Stimulated activated CD8-positive, alpha-beta memory T cell treated with anti-CD3 and anti-CD28 coated beads, Interleukin-4, amount 100 ng/mL, for 4 hours (primary cell): ENCODE results near the gene FKBP14.
"Not testable (repeated sequence)": the region's sequence is repeated elsewhere in the genome, so short reads cannot be mapped to it uniquely, and the experiment has no call there.

Experiments
- DNase-seq, 2 donors: peaks; one replicate each; pipeline ENCODE4 v3.0.0-alpha.2; 2020; ENCODE audit warnings: low read depth in 2 of 2, low spot score in 1 of 2

Gene FKBP14

DNA sequence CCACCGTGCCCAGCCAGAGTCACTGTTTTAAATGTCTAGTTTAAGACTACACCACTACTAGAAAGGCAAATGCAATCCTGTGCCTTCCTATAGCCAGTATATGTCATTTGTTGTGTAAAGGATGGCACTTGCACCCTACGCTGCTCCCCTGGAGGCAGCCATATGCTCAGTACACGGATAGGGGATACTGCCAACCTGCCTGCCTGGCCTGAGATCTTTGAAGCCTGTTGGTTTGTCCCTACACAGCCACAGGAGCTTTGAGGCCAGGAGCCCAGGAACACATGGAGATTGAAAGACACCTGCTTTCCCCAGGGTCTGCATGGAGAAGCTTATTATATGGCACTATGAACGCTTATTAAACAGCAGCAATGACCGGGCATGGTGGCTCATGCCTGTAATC lies 34.6 kb downstream of the FKBP14 start:
- no peak for DNase-seq

DNA sequence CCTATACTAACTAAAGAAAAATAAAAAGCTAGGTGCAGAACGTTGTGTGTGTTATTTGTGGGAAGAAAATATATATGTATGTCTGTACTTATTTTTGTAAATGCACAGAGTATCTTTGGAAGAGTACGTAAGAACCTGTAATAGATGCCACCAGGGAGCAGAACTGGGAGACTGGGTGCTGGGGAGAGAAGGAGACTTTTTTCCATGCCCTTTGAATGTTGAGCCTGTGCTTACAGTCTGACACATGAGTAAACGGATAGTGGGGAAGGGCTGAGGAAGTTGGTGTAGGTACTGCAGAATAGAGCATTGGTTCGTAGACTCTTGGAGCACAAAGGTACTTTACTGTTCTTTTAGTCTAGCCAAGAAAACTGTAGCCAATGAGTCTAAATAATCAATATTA lies 35.6 kb downstream of the FKBP14 start:
- DNase-seq = no peak

DNA sequence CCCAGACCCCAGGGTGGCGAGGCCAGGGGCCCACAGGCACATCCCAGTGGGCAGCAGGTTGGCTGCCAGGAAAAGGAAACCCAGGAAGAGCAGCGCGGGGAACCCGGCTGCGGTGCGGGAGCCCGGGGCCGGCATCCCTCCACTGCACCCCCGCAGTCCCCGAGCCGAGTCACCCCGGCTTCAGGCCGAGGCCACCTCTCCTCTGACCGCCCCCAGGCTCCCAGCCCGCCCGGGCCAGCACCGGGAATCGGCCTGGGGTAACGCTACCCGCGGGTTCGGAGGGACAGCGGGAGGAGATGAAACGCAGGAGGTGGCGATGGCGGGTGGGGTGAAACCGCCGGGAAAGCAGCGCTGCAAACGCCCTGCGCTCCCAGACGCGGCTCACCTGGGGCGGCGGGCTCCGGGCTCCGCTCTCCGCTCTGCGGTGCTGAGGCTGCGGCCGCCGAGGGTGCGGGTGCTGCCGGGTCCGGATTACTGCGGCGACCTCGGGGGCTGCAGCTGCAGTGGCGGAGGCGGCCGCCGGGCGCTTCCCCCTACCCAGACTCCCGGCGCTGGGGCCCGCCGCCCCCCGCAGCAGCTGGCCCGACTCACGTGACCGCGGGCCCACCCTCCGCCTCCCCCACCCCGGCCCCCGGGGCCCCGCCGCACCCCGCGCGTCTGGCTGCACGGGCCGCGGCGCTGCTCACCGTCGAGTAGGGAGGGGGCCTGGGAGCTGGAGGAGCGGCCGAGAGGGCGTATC lies 37.1 kb downstream of the FKBP14 start, which contains the start of gene SCRN1:
Gene SCRN1, minus strand, starts transcription at position 545 of the 739 bp plus-strand sequence. CDS start 20,734 bp downstream, outside the sequence.
- no peak for DNase-seq

DNA sequence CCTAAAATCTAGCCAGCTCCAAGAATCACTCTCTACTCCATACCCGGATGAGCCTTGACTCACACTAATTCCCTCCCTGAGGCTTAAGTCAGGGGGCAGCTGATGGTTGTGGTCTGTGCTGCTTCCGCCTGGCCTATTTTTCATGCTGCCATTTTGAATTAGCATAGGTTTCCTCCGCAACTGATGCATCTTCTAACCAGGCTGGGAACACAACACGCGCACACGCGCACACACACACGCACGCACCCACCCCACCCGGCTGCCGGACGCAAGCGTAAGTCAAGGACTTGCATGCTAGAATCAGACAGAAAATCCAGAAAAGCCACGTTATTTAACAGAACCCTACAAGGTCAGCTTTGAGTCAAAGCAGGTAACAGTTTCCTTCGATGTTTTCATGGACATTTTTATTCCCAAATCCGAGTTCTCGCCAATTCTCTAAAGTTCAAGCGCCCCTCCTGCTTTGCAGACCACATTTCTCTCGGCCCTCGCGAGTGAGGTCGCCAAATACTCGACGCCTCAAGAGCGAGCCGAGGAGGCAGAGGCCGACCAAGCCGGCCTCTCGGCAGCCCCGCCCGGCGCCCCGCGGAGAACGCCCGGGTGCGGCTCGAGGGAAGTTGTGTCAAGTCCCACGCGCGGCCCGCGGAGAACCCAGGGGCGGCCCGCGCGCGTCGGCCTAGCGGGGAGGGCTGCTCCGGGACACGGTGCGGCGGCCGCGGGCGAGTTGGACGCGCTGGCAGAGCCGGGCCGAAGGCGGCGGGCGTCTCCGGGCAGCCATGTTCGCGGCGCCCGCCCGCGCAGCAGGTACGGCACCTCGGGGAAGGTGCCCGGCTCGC lies 37.9 kb downstream of the FKBP14 start:
- DNase-seq = no peak

DNA sequence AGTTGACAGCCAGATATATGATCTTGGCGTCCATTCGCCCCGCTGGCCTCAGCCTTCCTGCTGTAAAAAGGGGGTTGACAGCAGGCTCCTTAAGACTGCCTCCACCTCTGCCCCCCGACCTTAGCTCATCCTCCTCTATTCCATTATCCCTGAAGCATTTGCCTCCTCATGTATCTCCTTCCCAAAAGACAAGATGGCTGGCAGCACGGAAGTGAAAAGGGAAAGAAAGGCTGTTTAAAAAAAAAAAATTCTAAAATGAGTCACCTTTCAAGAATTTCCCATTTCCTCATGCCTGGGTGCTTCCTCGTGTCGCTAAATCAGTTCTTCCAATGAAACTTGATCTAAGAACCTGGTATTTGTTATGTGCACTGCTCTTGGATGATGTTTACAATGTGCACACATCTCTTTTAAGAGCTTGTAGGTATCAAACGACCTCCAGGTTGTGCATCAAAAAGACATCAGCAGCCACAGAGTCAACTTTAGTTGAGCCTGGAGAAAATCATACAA lies 38.6 kb downstream of the FKBP14 start:
- no peak for DNase-seq

DNA sequence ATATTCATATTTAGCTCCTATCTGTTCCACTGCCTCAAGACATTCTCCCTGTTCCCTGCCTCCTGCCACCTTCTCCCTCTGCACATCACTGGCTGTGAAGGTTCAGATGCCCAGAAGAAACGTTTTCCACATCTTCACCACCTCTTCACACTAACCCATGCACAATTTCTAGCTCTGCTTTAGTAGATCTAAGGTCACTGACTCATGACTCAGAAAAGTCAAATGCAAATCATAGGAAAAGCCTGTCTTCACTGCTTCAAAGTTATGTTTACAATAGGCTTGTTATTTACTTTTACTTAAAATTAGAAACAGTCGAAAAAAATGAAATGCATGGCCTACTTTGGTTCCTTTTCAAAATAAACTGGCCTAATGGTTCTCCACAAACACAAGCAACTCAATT lies 39.4 kb downstream of the FKBP14 start:
- no peak for DNase-seq

DNA sequence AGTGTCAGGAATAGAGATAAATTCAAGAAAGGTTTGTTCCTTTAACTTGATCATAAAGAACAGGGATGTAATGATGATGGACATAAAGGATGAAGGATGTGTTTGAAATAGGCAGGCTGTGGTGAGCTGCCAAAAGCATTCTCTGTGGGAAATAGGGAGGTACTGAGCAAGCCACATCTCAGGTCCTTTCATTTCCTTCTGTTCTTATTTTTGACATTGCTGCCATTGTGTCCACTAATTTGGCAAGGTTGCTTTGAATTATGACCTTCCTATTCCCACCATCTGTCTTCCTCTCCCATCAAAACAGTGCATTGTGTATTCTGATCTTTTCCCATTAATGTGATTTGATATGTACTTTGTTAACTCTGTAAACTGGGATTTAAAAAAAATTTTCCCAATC lies 46.4 kb downstream of the FKBP14 start:
- DNase-seq = no peak

DNA sequence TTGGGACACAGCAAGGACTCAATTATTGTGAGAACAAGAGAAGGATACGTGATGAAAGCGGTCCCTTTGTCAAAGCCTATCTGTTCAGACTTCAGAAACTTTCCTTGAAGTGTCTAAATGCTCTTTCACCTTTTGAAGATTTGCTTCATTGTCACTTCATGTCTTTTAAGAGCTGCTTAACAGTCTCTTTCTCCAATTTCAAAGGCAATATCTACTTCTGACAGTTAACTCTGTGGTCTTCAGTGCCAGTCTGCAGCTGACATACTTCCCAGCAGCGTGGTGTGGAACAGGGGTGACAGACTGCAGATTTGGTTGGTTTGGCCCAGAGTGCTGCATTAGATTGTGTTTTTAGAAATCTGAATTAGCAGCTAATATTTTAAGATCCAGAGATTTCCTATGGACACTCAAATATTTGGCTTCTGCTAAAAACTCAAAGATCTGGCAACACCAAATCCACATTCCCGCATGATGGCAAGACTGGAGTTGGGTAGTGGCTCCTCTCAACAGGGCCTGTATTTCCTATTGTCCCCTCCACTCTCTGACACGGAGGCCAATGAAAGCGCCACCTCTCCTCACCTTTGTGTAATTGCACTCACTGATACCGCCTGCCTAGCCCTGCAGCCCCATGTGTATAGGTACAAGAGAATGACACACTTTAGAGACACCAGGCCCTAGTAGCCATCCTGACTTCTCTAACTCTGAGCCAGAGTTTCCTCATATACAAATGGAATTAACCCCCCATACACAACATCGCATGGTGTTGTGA lies 48.4 kb downstream of the FKBP14 start:
- DNase-seq = no peak

DNA sequence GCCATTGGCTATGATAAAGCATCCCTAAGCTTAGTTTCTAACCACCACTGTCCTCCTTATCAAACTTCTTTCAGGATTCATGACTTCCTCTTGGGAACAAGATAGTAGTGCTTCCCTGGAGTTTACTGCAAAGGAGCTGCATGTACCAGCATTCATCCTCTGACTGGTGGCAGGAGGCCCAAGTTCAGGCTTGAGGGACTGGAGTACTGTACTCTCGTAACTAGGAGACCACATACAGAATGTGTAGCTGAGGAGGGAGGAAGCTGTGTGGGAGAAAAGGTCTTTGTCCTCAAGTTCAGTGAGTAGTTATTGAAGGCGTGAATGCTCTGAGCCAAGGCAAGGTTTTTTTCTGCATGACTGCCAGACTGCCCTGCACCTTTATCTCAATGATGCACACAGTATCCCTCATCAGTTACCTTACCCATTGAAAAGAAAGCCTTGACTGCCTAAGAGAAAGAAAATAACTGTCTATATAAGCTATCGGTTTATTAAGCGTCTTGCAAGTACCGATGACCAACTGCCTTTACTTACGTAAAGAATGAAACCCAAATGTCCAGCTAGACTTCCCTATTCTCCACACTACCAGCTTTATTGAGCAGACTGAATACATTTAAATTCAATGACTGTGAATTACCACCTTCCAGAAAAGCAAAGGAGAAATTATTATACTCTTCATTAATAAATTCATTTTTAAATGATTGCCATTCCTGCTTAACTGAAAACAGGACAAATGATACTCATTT lies 49.7 kb downstream of the FKBP14 start:
- no peak for DNase-seq

DNA sequence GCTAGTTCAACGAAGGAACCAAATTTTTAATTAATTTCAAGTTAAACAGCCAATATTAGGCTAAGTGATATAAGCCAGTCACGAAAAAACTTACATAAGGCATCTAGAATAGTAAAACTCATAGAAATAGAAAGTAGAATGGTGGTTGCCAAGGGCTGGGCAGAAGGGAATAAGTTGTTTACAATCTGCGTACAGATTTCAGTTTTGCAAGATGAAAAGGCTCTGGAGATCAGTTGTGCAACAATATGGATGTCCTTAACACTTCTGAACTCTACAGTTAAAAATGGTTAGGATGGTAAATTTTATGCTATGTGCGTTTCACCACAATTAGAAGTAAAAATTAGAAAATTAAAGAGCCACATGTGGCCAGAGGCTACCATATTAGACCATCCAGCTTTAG lies 50.2 kb downstream of the FKBP14 start:
- DNase-seq = no peak

DNA sequence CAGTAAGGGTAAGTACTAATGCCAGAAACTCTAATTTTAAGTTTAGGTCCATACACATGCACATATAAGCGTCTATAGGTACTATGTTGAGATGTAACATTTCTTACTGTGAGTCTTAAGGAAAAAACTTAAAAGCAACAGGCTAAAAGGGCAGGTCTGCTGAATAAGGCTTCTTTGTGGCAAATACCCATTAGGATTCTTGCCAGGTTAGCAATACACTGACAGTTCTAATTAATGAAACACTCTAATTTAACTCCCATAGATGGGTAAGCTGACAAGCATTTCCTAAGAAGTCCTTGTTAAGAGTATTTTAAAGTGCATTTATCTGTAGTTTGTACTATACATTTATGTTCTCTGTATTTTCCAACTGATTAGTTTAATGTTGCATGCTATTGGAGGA lies 50.9 kb downstream of the FKBP14 start:
- DNase-seq = no peak

DNA sequence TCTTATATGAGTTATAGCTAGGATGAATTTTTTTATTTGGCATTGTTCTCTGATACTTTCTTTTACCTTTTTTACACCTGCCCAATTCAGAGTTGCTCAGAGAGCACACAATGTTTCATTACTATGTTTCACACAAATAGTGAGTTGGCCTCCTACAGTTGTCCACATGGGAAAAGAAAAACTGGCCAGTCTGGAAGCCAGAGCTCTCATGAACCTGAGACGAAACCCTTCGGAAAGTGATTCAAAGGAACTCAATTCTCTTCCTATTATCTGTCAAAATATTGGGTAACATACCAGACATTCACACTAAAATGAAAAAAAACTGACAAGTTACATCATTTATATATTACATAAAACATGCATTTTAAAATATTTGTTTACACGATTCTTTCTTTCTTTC lies 52.2 kb downstream of the FKBP14 start:
- DNase-seq = no peak

DNA sequence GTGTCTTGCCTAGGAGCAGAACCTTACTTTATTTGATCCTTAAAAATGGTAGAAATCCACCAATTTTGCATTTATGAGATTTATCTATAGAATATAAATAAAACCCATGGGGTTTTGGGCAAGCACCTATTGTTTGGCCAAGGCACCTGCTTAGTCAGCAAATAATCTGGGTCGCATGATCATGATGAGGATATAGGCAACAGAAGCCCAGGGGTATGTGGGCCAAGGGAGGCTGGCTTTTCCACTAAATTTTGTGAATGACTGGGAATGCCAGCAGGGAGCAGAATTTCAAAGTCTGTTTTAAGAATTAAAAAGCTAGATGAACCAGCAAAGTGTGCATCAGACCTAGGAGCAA lies 54.2 kb downstream of the FKBP14 start:
- DNase-seq = no peak

DNA sequence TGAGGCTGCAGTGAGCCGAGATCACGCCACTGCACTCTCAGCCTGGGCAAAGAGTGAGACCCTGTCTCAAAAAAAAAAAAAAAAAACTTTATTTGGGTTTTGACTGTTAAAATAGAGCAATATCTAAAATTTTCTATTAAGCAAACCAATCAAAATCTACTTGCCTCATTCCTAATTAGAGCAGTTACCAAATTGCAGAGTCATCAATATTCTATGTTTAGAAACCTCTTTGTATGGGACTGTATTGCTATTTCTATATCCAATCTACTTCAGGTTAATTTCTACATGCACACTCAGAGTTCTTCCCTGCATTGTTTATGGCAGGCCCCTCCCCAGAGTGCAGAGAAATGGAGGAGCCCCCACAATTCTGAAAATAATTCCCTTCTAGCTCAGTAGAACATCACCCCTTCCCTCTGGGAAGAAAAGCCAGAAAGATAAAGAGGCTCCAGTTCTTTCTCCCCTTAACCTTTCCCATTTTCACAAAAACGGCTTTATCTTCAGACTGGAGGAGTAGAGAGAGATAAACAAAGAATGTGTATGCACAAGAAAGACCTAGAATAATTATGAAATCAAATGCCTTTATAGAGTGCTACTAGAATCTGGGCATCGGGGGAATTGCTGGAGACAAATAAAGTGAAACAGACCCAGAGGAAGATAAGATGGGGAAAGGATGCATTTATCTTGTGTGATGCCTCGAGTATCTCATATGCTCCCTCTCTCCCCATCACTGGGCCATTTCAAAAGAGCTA lies 54.8 kb downstream of the FKBP14 start:
- no peak for DNase-seq

DNA sequence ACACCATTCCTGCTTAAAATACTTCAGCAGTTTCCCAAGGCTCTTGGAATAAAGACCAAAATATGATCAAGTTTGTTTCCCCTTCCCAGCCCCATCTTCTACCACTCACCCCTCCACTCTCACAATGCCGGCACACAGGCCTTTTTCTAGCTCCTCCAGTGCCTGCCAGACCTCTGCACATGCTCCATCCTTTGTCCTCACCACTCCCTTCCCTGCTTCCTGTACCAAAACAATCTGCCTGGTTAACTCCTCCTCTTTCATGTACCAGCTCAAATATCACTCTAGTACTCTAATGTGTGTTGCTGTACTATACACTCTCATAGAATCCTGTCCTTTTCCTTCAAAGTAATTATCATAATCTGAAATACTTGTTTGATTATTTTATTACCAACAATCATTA lies 56.3 kb downstream of the FKBP14 start:
- DNase-seq = no peak

DNA sequence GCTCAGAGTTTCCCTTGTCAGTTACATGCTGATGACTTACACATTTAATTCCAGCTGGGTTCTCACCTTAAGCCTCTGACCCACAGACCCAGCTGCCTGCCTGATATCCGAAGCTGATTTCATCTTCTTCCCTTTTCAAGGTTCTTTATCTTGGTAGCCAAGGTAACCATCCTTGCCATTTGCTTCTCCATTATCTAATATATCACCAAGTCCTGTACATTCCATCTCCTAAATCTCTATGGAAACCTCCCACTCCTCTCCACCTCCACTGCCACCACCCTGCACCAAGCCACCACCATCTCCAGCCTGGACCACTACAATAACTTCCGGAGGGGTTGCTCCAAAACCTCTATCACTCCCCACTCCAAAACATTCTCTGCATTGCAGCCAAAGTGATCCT lies 56.8 kb downstream of the FKBP14 start:
- no peak for DNase-seq

DNA sequence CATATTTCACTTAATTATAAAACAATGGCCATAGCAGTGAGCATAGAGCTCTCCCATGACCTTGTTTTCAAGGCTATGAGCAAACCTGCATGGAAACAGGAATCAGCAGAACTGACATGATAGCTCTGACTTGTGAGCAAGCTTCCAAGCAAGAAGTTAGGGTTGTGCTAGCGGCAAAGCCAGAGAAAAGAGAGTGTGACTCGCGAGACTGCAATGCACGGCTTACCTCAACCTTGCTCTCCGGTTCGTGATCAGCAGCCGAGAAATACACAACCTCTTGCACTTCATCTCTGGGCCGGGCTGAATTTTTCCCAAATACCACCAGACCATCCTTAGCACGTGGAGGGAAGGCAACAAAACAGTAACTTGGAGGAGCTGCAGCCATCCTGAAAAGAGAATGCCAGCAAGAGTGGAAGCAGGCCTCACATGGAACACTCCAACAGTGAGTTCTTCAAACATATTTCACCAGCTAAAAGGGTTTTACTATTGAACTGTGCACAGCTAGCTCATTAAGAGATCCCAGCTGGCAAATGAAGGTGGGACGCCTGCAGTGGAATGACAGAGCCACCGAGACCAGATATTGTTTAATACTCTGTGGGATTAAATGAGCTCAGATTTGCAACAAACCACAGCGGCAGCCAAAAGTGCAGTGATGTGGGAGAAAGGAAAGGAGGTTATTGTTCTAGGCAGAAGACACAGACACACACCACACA lies 57.7 kb downstream of the FKBP14 start:
- DNase-seq = no peak

DNA sequence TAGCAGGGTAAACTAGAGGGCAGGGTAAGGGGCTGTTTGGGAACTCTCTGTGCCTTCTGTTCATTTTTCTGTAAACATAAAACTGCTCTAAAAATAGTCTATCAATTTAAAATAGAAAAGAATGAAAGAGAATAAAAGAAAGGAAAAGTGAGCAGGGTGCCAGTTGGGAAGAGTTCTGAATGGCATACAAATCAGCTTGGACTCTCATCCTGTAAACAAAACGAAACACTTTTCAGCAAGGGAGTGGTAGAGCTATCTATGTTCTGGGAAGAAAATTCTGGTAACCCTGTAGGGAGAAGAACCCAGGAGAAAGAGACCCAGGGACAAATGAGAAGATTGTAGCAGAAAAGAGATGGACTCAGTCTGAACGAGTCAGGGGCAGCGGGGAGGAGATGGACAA lies 61.5 kb downstream of the FKBP14 start:
- DNase-seq = no peak

DNA sequence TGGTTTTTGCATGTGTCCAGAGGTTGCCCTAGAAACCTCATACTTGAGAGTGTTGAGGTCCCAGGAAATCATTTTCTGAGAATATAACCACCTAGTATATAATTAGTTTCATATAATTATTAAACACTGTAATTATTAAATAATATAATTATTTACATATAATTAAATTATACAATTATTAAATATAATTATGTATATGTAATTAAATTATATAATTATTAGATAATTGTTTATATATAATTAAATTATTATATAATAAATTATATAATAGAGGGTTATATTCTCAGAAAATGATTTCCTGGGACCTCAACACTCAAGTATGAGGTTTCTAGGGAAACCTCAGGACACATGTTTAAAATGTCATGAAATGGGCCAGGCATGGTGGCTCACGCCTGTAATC lies 64.5 kb downstream of the FKBP14 start:
- DNase-seq = no peak

DNA sequence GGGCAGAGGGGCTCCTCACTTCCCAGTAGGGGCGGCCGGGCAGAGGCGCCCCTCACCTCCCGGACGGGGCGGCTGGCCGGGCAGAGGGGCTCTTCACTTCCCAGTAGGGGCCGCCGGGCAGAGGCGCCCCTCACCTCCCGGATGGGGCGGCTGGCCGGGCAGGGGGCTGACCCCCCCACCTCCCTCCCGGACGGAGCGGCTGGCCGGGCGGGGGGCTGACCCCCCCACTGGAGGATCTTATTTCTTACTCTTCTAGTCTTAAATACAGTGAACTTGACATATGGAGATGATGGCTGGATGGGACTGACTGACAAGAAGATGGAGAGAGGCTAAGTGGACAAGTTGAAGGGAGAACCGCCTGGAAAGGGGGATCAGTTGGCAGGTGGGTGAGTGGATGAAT lies 64.9 kb downstream of the FKBP14 start:
- DNase-seq = not testable (repeated sequence)
